Activated CD8-positive, alpha-beta memory T cell treated with anti-CD3 and anti-CD28 coated beads, Interleukin-2, amount 50 U/mL, for 24 hours (primary cell): ENCODE data around the gene PPFIBP1.
"Not testable (repeated sequence)": the region's sequence is repeated elsewhere in the genome, so short reads cannot be mapped to it uniquely, and the experiment has no call there.

Source experiments
- DNase-seq: peaks from one replicate; pipeline ENCODE4 v3.0.0-alpha.2; 2020; ENCODE audit errors: extremely low read depth

Gene PPFIBP1

GRCh38 chr12:27627123-27627852 is 103.3 kb downstream of the PPFIBP1 start:
- DNase-seq = no peak

GRCh38 chr12:27627853-27628469 is 104.0 kb downstream of the PPFIBP1 start:
- not testable (repeated sequence) for DNase-seq

GRCh38 chr12:27630219-27630618 is 106.2 kb downstream of the PPFIBP1 start:
- DNase-seq = not testable (repeated sequence)

- DNase-seq = no peak
These were observed 107.4 kb downstream of the PPFIBP1 start for GRCh38 chr12:27631365-27631764.

GRCh38 chr12:27631813-27632491 is 107.9 kb downstream of the PPFIBP1 start:
- DNase-seq = no peak

- DNase-seq = no peak
These were observed 111.5 kb downstream of the PPFIBP1 start for GRCh38 chr12:27635349-27635972.

- not testable (repeated sequence) for DNase-seq
These were observed 112.6 kb downstream of the PPFIBP1 start for GRCh38 chr12:27636569-27636968.

GRCh38 chr12:27637524-27637923 is 113.5 kb downstream of the PPFIBP1 start:
- no peak for DNase-seq

- no peak for DNase-seq
These were observed 115.3 kb downstream of the PPFIBP1 start for GRCh38 chr12:27639265-27639664.

- not testable (repeated sequence) for DNase-seq
These were observed 116.7 kb downstream of the PPFIBP1 start for GRCh38 chr12:27640566-27641200.

GRCh38 chr12:27642361-27642760 is 118.4 kb downstream of the PPFIBP1 start:
- DNase-seq = not testable (repeated sequence)

- DNase-seq = not testable (repeated sequence)
These were observed 118.9 kb downstream of the PPFIBP1 start for GRCh38 chr12:27642892-27643291.

GRCh38 chr12:27644158-27644845 is 120.3 kb downstream of the PPFIBP1 start:
- no peak for DNase-seq

- DNase-seq = no peak
These were observed 121.7 kb downstream of the PPFIBP1 start for GRCh38 chr12:27645671-27646070.

GRCh38 chr12:27646149-27646548 is 122.1 kb downstream of the PPFIBP1 start:
- no peak for DNase-seq

- DNase-seq = no peak
These were observed 126.0 kb downstream of the PPFIBP1 start for GRCh38 chr12:27650011-27650410.

GRCh38 chr12:27651201-27651600 is 127.2 kb downstream of the PPFIBP1 start:
- DNase-seq = no peak

GRCh38 chr12:27652174-27652763 is 128.3 kb downstream of the PPFIBP1 start:
- DNase-seq = no peak

GRCh38 chr12:27653661-27654060 is 129.7 kb downstream of the PPFIBP1 start:
- no peak for DNase-seq

- DNase-seq = not testable (repeated sequence)
These were observed 131.5 kb downstream of the PPFIBP1 start for GRCh38 chr12:27655476-27655875.

GRCh38 chr12:27657296-27657695 is 133.3 kb downstream of the PPFIBP1 start:
- no peak for DNase-seq
